Transverse colon (tissue), 4 donors: ENCODE data around the gene CD24. TPM values are rescaled to one million over a fixed set of nuclear protein-coding genes. Genes with fewer than 3 reads are reported as not detected.
A peak's percentile ranks its signal among the peaks of the same experiment; 100 is the strongest.

Experiments
- DNase-seq: peaks from one replicate; pipeline ENCODE4 v3.0.0-alpha.2; 2019
- H3K27ac ChIP-seq, 4 donors: fragments of 200-600 bp; sonication (generic); 2 replicates each; pipeline ENCODE4 v1.5.1; 2016 to 2018; ENCODE audit warnings: inconsistent platforms in 4 of 4
- H3K27me3 ChIP-seq: fragments of 200-600 bp; sonication (generic); 2 replicates; pipeline ENCODE4 v1.5.1; 2017; ENCODE audit warnings: inconsistent platforms
- H3K36me3 ChIP-seq, 4 donors: fragments of 200-600 bp; sonication (generic); 2 replicates each; pipeline ENCODE4 v1.5.1; 2017 to 2019; ENCODE audit warnings: inconsistent platforms in 4 of 4
- H3K4me1 ChIP-seq, 4 donors: fragments of 200-600 bp; sonication (generic); 2 replicates each; pipeline ENCODE4 v1.5.1; 2017 to 2020; ENCODE audit warnings: inconsistent platforms in 4 of 4
- H3K4me3 ChIP-seq, 4 donors: fragments of 200-600 bp; sonication (generic); 1 replicate in 1 of 4; 2 replicates in 3 of 4; pipeline versions ENCODE4 v1.5.1 to v1.6.1; 2017 to 2019; ENCODE audit warnings: inconsistent platforms in 4 of 4
- H3K9me3 ChIP-seq, 2 donors: fragments of 200-600 bp; sonication (generic); 2 replicates each; pipeline ENCODE4 v1.5.1; 2017 to 2019; ENCODE audit warnings: inconsistent platforms in 2 of 2
- EP300 ChIP-seq: sonication (generic); formaldehyde crosslinking; IDR thresholded peaks from one replicate; pipeline ENCODE4 v1.6.1; 2017; ENCODE audit warnings: antibody characterized with exemption, low read depth
- POLR2A ChIP-seq: fragments of 450-650 bp; IDR thresholded peaks from one replicate; pipeline ENCODE4 v1.6.1; 2016; ENCODE audit warnings: antibody characterized with exemption, mild to moderate bottlenecking, moderate library complexity
- POLR2AphosphoS5 ChIP-seq, 3 donors: sonication (generic); formaldehyde crosslinking; IDR thresholded peaks; one replicate each; pipeline ENCODE4 v1.6.1; 2016; ENCODE audit warnings: antibody characterized with exemption in 3 of 3
- WGBS, 2 donors: methylation state at CpG; one replicate each; pipeline ENCODE4 v1.1.5; 2018; ENCODE audit warnings: low coverage in 1 of 2; 5-methylcytosine and 5-hydroxymethylcytosine counted together
- in situ Hi-C, 4 donors: fragments of 200-750 bp; cut with MboI; loops; one replicate each; pipeline versions ENCODE4 v1.15.0 to v1.15.1; 2017; ENCODE audit warnings: low sequenced_read_pairs in 3 of 4, low pct_ligation_motif_present in 1 of 4, low pct_unique_long_range_greater_than_20kb in 1 of 4
- intact Hi-C: fragments of 100-400 bp; cut with DNase I; formaldehyde crosslinking; loops from one replicate; pipeline ENCODE4 v1.15.1; 2023; ENCODE audit warnings: low total_unique reads
- total RNA-seq, 4 donors: library from RNA; depleted of rRNA; stranded (reverse); fragments of >200 nt; gene quantifications; one replicate each; pipeline ENCODE4 v1.1.0, GENCODE V29; 2016
- TF ChIP-seq, protein P1 (sequence below), 5 experiments: fragments of 200-600 bp in 3 of 5; fragments of 450-650 bp in 2 of 5; sonication (generic) in 3 of 5; IDR thresholded peaks; 1 replicate in 2 of 5; 2 replicates in 3 of 5; pipeline ENCODE4 v1.5.1; 2016 to 2017; ENCODE audit warnings: antibody characterized with exemption in 5 of 5, inconsistent platforms in 3 of 5, mild to moderate bottlenecking in 2 of 5, moderate library complexity in 1 of 5

Gene CD24
- total RNA-seq, 4 donors from 2014 or later = 466 to 2,167 (median 1,255) TPM

DNA sequence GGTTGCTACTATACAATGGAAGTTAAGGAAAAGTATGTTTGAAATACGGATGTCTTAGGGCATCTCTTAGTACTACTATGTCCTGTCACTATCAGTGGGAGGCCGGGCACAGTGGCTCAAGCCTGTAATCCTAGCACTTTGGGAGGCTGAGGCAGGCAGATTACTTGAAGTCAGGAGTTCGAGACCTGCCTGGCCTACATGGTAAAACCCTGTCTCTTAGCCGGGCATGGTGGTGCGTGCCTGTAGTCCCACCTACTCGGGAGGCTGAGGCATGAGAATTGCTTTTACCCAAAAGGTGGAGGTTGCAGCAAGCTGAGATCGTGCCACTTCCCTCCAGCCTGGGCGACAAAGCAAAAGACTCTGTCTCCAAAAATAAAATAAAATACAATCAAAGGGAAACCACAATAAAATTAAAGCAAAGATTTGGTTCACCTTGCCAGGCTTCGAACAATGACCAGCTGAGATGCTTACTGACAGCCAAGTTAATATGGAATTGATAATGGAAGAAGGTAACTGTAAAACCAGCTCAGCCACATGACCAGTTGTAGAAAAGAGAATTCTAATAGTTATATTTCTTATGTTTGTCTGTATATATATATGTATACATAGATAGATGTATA, 6.5 kb downstream of the CD24 start:
- no peaks in the 10 kb centered on the region for H3K9me3 ChIP-seq
- H3K4me3 ChIP-seq = no peak overlapping the region
- H3K36me3 ChIP-seq = peaks cover 0 to 2% (median 0%) of the 10 kb centered on the region in 4 donors
- in situ Hi-C loops = no loop called here
- intact Hi-C loops = no loop called here
- peaks cover 16% of the 10 kb centered on the region for H3K27me3 ChIP-seq
- H3K4me1 ChIP-seq = no peaks in the 10 kb centered on the region
- no peak overlapping the region for H3K27ac ChIP-seq
- no peak for DNase-seq
- WGBS, 2 donors = 71 to 86% methylated on average over 2 to 9 of the region's 9 CpGs
- TF ChIP-seq EP300 (no peak), POLR2A (no peak), POLR2AphosphoS5 (IDR thresholded peaks at IDR 0.05) (peak in 1 of 3 donors; percentile 14)
- TF ChIP-seq, protein P1, sequence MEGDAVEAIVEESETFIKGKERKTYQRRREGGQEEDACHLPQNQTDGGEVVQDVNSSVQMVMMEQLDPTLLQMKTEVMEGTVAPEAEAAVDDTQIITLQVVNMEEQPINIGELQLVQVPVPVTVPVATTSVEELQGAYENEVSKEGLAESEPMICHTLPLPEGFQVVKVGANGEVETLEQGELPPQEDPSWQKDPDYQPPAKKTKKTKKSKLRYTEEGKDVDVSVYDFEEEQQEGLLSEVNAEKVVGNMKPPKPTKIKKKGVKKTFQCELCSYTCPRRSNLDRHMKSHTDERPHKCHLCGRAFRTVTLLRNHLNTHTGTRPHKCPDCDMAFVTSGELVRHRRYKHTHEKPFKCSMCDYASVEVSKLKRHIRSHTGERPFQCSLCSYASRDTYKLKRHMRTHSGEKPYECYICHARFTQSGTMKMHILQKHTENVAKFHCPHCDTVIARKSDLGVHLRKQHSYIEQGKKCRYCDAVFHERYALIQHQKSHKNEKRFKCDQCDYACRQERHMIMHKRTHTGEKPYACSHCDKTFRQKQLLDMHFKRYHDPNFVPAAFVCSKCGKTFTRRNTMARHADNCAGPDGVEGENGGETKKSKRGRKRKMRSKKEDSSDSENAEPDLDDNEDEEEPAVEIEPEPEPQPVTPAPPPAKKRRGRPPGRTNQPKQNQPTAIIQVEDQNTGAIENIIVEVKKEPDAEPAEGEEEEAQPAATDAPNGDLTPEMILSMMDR (IDR thresholded peaks at IDR 0.05) = no peak

DNA sequence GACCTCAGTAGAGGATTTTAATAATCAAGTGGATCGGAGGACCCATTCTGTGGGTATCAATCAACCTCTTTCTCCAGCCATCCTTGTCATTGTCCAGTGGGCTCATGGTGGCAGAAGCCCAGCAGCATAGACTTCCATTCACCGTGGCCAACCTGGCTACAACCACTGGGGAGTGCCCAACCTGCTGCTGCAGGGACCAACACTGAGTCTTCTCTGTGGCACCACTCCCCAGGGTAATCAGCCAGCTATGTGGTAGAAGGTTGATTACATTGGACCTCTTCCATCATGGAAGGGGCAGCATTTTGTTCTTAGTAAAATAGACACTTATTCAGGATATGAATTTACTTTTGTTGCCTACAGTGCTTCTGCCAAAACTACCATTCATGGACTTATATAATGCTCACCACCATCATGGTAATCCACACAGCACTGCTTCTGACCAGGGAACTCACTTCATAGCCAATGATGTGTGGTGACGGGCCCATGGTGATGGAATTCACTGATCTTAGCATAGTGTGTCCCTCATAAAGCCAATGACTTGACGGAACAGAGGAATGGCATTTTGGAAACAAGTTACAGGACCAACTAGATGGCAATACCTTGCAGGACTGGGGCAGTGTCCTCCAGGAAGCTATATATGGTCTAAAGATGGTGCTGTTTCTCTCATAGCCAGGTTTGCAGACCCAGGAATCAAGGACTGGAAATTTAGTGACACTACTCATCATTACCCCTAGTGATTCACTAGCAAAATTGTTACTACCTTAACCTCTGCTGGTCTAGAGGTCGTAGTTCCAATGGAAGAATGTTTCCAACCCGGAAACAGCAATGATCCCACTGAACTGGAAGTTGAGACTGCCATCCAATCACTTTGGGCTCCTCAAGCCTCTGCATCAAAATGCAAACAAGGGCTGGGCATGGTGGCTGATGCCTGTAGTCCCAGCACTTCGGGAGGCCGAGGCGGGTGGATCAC, 7.6 kb downstream of the CD24 start:
- H3K9me3 ChIP-seq = no peaks in the 10 kb centered on the region
- H3K36me3 ChIP-seq = no peaks in the 10 kb centered on the region
- no peak for DNase-seq
- 80 to 88% methylated on average over 1 to 9 of the region's 9 CpGs for WGBS, 2 donors
- H3K4me3 ChIP-seq = no peak overlapping the region
- H3K4me1 ChIP-seq = no peaks in the 10 kb centered on the region
- intact Hi-C loops = no loop called here
- no peak overlapping the region for H3K27ac ChIP-seq
- no peak for TF ChIP-seq EP300
- TF ChIP-seq, protein P1 (IDR thresholded peaks at IDR 0.05) = no peak
- no peak for TF ChIP-seq POLR2A
- no peak for TF ChIP-seq POLR2AphosphoS5 (IDR thresholded peaks at IDR 0.05)
- peaks cover 5% of the 10 kb centered on the region for H3K27me3 ChIP-seq
- in situ Hi-C loops = no loop called here

DNA sequence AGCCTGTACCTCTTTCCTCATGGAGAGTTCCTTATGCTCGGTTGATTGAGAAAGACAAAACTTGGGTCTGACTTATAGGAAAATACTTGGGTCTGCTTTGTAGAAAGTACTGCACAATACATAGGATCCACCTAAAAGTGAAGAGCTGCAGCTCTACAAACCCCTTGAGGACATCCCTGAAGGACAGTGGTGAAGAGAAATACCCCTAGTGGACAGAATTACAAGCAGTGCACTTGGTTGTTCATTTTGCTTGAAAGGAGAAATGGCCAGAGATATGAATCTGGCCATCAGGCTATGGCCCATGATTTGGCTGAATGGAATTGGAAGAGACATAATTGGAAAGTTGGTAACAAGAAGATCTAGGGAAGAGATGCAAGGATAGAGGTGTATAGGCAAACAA, 8.3 kb downstream of the CD24 start:
- TF ChIP-seq POLR2AphosphoS5 (IDR thresholded peaks at IDR 0.05) (no peak), EP300 (no peak), POLR2A (no peak)
- TF ChIP-seq, protein P1 (IDR thresholded peaks at IDR 0.05) = peak in 1 of 5 experiments; percentile 3

DNA sequence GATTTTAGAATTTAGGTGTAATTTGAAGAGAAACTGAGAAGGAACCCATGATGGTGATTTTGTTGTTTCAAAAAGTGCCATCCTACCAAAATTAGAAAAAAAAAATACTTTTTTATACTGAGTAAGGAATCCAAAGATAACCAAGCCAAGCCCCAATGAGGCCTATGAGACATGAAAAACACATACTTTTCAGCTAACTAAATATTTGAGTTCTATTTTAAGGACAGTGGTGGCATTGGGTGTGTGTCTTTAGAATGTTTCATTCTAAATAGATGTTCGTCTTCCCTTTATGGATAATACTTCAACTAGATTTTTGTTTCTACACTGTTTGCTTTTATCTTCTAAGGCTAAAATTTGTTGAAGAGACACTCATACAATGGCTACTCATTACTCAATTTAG, 9.6 kb downstream of the CD24 start:
- no peaks in the 10 kb centered on the region for H3K4me1 ChIP-seq
- no peak overlapping the region for H3K27ac ChIP-seq
- no peaks in the 10 kb centered on the region for H3K36me3 ChIP-seq
- DNase-seq = no peak
- H3K4me3 ChIP-seq = no peak overlapping the region
- no peaks in the 10 kb centered on the region for H3K27me3 ChIP-seq
- intact Hi-C loops (no loop called here), in situ Hi-C loops (no loop called here)
- no peaks in the 10 kb centered on the region for H3K9me3 ChIP-seq
- no peak for TF ChIP-seq POLR2A
- TF ChIP-seq, protein P1 (IDR thresholded peaks at IDR 0.05) = no peak
- no peak for TF ChIP-seq EP300
- no peak for TF ChIP-seq POLR2AphosphoS5 (IDR thresholded peaks at IDR 0.05)
- 78 to 82% methylated on average over 1 of the region's 1 CpG for WGBS, 2 donors

More for the DNA sequence above, 8.3 kb downstream of the CD24 start:
- Histone ChIP-seq H3K9me3 (no peaks in the 10 kb centered on the region), H3K36me3 (no peaks in the 10 kb centered on the region), H3K4me3 (no peak overlapping the region), H3K4me1 (no peaks in the 10 kb centered on the region), H3K27ac (no peak overlapping the region), H3K27me3 (no peaks in the 10 kb centered on the region)
- WGBS, 2 donors = 91% methylated on average over 1 of the region's 1 CpG; no CpG with 5 or more reads in 1 of the 2 donors
- no peak for DNase-seq
- in situ Hi-C loops (no loop called here), intact Hi-C loops (no loop called here)
